HG02970 (cell line): ENCODE data around the gene SETD4.
"Not testable (repeated sequence)": the region's sequence is repeated elsewhere in the genome, so short reads cannot be mapped to it uniquely, and the experiment has no call there.

Source experiments
- ATAC-seq: cut with Tn5 transposase; IDR thresholded peaks from one replicate; pipeline ENCODE4 v1.9.1; 2021; ENCODE audit warnings: mild to moderate bottlenecking, moderate library complexity, moderate number of reproducible peaks; ENCODE audit not compliant: unreplicated experiment, low FRiP score

The SETD4 gene

GRCh38 chr21:36060159-36060921 is at the start of gene SETD4:
Gene SETD4, minus strand, starts transcription at chr21:36060526. Its CDS starts 1,638 bp downstream, at chr21:36058888.
- peak; percentile 91 for ATAC-seq

GRCh38 chr21:36109868-36110267 is 49.5 kb upstream of the SETD4 start:
- ATAC-seq, result no peak

GRCh38 chr21:36105327-36105842 is 45.1 kb upstream of the SETD4 start:
- ATAC-seq, result no peak

- ATAC-seq, result no peak
Observed at GRCh38 chr21:36104317-36105300, 44.3 kb upstream of the SETD4 start.

GRCh38 chr21:36103434-36103833 is 43.1 kb upstream of the SETD4 start:
- no peak for ATAC-seq

GRCh38 chr21:36100971-36101641 is 40.8 kb upstream of the SETD4 start:
- no peak for ATAC-seq

- ATAC-seq, result not testable (repeated sequence)
Observed at GRCh38 chr21:36099695-36100211, 39.4 kb upstream of the SETD4 start.

- no peak for ATAC-seq
Observed at GRCh38 chr21:36099000-36099399, 38.7 kb upstream of the SETD4 start.

GRCh38 chr21:36098182-36098532 is 37.8 kb upstream of the SETD4 start:
- ATAC-seq, result no peak

GRCh38 chr21:36097427-36098181 is 37.3 kb upstream of the SETD4 start:
- no peak for ATAC-seq

GRCh38 chr21:36096398-36097290 is 36.3 kb upstream of the SETD4 start:
- ATAC-seq, result no peak

- ATAC-seq, result no peak
Observed at GRCh38 chr21:36093512-36093911, 33.2 kb upstream of the SETD4 start.

GRCh38 chr21:36092681-36093080 is 32.4 kb upstream of the SETD4 start:
- ATAC-seq, result no peak

- ATAC-seq, result no peak
Observed at GRCh38 chr21:36089946-36090345, 29.6 kb upstream of the SETD4 start.

GRCh38 chr21:36087362-36088138 is 27.2 kb upstream of the SETD4 start:
- no peak for ATAC-seq

GRCh38 chr21:36082237-36082664 is 21.9 kb upstream of the SETD4 start:
- ATAC-seq, result no peak

GRCh38 chr21:36080386-36080785 is 20.1 kb upstream of the SETD4 start:
- no peak for ATAC-seq

GRCh38 chr21:36079671-36080070 is 19.3 kb upstream of the SETD4 start:
- no peak for ATAC-seq
